Stimulated activated CD8-positive, alpha-beta memory T cell treated with anti-CD3 and anti-CD28 coated beads, Interleukin-4, amount 100 ng/mL, for 24 hours (primary cell): ENCODE data around the gene UTP3.
"Not testable (repeated sequence)": the region's sequence is repeated elsewhere in the genome, so short reads cannot be mapped to it uniquely, and the experiment has no call there.

ENCODE experiments used
- DNase-seq: peaks from one replicate; pipeline ENCODE4 v3.0.0-alpha.2; 2020; ENCODE audit warnings: low read depth

UTP3 gene, protein sequence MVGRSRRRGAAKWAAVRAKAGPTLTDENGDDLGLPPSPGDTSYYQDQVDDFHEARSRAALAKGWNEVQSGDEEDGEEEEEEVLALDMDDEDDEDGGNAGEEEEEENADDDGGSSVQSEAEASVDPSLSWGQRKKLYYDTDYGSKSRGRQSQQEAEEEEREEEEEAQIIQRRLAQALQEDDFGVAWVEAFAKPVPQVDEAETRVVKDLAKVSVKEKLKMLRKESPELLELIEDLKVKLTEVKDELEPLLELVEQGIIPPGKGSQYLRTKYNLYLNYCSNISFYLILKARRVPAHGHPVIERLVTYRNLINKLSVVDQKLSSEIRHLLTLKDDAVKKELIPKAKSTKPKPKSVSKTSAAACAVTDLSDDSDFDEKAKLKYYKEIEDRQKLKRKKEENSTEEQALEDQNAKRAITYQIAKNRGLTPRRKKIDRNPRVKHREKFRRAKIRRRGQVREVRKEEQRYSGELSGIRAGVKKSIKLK

DNA sequence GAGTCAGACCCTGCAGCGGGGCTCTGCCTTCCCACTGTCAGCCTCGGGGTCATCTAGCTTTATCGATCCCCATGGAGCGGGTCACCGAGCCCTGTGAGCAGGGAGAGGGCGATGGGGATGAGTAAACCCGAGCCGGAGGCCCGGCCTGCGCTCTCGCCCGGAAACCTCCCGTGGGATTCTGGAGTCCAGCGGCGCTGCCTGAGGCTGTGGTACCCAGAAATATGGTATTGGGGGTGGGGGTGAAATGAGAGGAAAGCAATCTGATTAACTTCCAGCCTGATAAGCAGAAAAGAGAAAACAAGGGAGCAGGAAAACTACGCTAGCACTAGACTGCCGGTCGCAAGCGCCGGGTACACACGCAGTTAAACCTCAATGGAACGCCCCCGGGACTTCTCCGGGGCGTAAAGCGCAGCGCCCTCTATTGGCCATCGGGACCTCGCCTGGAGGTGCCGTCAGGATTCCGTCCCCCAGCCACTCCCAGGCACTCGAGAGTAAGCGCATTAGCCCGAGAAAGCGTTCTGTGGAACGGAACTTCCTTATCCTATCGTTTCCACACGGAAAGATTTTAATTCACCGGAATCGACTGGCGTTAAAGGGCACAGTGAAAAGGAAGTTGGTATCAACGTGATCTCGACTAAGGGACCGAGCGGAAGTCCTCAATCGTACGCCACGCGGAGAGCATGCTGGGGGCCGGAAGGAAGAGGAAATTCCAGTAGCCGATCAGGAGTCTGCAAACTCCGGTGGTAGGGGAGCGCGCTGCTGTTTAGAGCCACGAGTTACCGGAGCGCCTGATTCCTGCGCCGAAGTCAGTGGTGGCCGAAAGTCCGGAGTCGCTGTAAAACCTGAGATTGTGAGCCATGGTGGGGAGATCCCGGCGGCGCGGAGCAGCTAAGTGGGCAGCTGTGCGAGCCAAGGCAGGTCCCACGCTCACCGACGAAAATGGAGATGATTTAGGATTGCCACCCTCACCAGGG lies at the start of gene UTP3:
TSS of gene UTP3 (plus strand) at position 712 of the 974 bp plus-strand sequence. CDS start at position 858, 146 bp downstream.
- DNase-seq = peak; percentile 91

DNA sequence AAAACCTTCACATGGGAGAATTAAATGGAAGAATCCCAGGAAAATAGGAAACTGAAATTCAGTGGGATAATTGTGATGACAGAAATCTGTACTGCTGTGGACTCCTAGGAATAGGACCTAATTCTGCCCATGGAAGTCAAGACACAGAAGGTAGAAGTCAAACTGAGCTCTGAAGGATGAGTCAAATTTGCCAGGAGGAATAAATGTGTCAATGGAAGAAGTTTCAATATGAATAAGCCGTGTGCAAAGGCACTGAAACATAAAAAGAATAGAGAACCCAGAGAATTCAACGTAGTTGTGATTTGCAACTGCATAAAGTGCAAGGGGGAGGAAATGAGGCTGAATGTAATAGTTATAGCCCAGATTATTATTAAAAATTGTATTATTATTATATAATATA lies 48.1 kb upstream of the UTP3 start:
- no peak for DNase-seq

DNA sequence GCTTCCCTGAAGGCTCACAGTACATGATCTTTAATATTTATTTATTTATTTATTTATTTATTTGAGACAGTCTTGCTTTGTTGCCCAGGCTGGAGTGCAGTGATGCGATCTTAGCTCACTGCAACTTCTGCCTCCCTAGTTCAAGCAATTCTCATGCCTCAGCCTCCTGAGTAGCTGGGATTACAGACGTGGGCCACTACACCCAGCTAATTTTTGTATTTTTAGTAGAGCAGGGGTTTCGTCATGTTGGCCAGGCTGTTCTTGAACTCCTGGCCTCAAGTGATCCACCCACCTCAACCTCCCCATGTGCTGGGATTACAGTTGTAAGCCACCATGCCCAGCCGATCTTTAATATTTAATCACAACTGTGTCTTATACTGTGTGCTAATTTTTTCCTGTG lies 37.6 kb upstream of the UTP3 start:
- DNase-seq = not testable (repeated sequence)

DNA sequence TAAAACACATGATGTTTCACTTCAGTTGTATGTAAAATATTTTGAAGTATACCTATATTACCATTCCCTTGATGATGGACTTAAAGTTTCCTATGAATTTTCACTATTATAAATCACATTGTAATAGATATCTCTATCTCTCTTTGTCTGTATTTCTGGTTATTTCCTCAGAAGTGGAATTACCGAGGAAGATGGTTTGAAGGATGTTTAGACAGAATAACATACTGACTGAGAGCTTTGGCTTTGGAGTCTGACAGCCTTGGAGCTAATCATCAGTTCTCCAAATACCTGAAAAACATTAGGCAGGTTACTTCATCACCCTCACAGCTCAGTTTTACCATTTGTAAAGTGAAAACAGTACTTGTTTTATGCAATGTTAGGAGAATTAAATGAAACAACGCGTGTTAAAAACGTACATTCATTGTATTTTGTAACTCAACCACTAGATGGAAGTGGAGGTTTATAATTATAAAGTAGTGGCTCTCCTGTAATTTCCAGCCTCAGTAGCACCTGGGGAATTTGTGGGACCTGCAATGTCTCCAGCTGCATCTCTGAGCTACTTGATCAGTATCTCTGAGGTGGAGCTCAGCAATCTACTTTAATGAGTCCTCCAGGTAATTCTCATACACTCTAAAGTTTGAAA lies 36.3 kb upstream of the UTP3 start:
- no peak for DNase-seq

DNA sequence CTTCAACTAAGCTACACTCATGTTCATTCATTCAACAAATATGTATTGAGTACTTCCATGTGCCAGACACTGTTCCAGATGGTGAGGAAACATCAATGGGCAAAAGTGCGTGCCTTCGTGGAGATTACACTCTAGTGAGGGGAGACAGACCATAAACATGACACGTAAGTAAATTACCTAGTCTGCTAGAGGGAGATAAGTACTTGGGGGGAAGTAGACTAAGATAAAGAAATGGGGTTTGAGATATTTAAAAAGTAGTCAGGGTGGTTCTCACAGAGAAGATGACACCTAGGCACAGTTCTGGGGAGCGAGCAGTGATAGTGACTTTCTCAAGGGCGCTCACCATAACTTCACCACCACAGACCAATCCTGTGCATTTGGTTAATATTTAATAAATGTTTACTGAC lies 33.7 kb upstream of the UTP3 start:
- DNase-seq = no peak

DNA sequence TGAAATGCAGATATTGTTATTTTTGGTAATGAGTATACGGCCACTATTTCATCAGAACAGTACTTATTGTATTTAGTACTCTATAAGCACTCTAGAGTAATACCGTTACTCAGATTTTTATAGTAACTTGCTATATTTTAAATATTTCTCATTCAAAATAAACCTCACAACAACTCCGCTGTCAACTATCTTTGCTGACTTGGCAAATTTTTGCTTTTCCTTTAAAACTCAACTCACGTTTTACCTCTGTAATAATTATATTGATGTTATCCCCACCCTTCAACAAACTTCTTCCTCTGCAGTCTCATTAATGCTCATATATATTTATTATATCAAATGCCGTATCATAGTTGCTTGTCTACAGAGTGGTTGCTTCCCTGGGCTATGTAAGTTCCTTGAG lies 31.0 kb upstream of the UTP3 start:
- no peak for DNase-seq

DNA sequence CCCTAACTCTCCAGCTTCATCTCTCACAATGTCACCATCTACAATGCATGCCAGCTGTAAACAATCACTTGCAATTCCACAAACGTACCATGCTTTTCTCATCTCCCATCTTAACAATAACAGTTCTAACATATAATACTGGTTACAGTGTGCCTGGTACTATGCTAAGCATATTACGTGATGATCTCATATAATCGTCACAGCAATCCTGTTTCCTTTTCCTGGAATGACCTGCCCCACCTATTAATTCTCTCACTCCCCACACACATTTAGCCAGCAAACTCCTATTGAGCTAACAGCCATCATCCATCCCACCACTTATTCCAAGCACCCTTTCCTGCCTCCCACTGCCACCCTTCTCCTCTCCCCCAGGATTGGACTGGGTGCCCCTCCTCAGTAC lies 29.9 kb upstream of the UTP3 start:
- no peak for DNase-seq

DNA sequence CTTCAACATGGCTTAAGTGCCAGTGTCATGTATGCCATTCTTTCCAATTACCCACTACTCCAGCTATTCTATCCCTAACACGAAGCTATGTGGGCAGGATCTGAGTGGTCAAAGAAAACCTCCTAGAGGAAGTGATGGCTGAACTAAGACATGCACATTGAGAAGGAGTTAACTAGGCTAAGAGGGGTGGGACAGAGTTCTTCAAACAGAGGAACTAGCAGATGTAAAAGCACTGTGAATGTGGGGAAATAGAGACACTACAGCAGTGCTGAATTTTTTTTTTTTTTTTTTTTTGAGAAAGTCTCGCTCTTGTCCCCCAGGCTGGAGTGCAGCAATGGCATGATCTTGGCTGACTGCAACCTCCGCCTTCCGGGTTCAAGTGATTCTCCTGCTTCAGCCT lies 28.2 kb upstream of the UTP3 start:
- DNase-seq = no peak

DNA sequence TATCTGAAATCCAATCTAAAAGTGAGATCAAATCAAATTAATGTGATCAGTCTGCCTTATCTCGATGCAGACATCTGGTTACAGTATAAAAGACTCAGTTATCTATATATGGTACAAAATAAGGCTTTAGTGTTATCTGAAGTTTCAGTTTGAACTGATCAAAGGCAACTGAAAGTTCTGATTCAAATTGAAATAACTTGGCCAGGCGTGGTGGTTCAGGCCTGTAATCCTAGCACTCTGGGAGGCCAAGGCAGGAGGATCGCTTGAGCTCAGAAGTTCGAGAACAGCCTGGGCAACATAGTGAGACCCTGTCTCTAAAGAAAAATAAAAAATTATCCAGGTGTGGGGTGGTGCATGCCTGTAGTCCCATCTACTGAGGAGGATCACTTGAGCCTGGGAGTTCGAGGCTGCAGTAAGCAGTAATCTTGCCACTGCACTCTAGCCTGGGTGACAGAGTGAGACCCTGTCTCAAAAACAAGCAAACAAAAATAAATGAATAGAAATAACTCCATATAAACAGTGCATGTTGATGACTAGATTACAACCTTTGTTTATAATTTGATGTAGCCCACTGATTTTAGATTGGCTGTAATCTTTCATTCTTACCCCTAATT lies 26.9 kb upstream of the UTP3 start:
- not testable (repeated sequence) for DNase-seq

DNA sequence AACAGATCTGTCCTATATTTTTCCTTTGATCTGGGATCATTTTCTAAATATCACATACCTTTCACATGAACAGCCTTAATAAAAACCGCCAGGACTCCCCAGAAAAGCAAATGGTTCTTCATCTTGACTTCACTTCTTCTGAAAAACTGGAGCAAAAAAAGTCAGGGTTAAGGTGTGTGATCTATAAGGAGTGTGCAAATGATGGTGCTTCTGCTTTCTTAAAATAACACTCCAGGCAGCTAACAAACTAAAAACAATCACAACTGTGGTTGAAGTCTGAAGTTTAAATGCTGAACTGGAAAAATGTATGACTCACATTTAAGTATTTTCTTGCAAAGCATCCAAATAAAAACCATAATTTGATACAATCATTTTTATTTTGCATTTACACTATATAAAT lies 22.0 kb upstream of the UTP3 start, which contains the start of gene JCHAIN:
TSS of gene JCHAIN (minus strand) at position 140 of the 400 bp plus-strand sequence. CDS start at position 122, 18 bp downstream.
- DNase-seq = no peak

DNA sequence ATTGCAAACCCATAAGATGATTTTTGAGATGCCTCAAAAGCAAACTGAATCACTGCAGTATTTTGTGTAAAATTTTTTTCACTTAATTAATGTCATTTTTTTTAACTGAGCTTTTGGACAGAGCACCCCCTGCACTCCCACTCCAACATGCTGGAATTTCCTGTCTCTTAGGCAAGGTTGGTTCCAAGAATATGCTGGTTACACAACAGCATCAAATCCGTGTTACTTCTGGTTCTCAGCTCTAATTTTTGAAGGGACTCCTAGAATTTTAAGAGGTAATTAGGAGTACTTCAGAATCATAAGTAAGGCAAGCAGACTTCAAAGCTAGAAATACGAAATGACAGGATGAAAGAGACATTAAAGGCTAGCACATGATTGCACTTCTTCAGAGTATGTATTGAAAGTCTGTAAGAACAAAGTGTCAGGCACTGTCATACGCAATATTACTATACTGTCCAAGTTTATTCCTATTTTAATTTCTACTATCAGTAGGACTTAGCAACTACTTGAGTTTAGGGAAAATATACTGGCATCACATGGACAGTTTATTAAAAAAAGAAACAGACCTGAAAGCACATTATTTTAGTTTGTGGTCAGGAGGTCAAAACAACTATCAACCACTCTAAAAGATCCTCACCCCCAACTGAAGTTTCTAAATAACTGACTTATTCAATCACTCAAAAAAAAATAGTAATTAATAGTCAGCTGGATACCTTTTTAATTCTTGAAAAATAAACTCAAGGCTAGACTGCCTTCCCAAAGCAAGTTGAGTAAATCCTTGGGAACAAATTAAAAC lies 20.4 kb upstream of the UTP3 start:
- DNase-seq = no peak

DNA sequence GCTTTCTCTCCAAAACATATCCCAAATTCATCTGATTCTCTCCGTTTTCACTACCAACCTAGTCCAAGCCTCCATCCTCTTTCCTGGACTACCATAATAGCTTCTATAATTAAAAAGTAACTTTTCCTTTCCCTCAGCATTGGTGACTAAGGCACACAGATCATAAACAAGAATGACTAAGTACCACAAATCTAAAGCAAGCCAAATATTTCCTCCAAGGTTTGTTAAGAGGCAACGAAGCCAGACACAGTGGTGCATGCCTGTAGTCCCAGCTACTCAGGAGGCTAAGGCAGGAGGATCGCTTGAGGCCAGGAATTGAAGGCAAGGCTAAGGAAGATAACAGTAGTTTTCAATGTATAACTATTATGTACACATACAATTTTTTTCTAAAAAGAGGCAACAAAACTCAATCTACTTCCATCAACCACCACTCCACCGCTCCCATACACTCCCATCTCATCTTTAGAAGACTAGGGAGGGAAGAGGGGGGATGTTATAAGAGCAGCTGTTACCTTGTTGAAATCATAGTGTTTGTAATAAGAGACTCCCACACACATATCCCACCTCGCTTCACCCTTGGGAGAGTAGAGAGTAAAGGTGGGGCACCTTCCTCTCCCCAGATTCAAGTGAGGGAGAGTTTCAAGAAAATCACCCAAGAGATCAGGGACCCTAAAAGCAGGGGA lies 17.9 kb upstream of the UTP3 start:
- DNase-seq = no peak

DNA sequence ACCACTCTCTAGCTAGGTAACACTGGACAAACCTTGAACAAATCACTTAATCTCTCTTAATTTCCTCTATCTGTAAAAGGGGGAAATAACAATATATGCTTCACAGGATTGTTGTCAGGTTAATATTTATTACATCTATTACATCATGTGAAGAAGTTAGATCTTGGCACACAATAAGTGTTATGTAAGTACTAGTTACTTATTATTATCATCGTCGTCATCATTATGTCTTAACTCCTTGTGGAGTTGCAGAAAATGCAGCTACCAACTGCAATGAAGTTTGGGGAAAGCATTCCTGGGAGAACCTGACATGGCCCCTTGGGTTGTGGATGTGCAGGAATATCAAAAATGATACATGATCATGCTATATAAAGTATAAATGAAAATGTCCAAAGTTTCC lies 17.2 kb upstream of the UTP3 start:
- no peak for DNase-seq

DNA sequence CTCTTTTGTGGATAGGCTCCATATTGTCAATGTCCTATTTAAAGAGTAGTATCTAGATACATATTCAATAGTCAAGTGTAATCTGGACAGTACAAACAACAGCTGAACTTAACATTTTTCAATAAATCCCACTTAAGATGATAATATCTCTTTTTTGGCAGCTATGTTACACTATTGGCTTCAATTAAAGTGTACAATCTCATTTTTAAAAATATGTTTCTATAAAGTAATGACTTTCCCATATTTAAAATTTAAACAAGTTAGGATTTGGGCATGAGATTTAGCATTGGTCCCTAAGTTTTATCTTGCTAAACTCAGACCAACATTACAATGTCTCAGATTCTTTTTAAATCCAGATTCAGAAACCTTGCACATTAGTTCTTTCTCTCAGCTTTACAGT lies 14.1 kb upstream of the UTP3 start:
- DNase-seq = no peak

DNA sequence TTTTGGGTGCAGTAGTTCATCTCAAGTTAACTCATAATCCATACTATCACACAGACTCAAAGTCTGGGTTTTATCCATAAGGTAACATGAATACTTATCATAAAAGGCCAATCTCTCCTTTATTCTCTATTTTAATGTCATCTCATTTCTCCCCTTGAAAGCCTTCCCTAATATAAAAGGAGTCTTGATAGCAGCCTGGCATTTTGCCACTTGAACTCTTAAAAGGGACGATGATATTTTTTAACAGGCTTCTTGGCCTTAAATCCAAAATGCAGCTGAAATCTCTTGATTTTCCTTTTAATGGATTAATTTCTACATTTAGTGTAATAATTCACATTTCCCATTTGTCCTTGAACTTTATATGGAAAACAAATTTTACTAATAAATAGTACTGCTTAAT lies 13.6 kb upstream of the UTP3 start:
- DNase-seq = no peak

DNA sequence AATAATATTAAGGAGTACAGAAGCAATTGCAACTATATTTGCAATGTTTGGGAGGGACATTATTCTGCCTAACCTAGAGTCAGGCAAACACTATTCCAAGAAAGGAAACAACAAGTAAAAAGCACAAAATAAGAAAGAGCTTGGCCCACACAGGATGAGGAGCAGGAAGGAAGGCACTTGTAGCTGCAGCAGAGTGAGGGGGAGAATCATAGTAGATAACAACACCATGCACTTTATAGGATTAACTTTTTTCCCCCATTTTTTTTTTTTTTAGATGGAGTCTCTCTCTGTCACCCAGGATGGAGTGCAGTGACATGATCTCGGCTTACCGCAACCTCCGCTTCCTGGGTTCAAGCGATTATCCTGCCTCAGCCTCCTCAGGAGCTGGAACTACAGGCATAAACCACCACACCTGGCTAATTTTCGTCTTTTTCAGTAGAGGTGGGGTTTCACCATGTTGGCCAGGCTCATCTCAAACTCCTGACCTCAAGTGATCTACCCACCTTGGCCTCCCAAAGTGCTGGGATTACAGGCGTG lies 11.7 kb upstream of the UTP3 start:
- DNase-seq = no peak

DNA sequence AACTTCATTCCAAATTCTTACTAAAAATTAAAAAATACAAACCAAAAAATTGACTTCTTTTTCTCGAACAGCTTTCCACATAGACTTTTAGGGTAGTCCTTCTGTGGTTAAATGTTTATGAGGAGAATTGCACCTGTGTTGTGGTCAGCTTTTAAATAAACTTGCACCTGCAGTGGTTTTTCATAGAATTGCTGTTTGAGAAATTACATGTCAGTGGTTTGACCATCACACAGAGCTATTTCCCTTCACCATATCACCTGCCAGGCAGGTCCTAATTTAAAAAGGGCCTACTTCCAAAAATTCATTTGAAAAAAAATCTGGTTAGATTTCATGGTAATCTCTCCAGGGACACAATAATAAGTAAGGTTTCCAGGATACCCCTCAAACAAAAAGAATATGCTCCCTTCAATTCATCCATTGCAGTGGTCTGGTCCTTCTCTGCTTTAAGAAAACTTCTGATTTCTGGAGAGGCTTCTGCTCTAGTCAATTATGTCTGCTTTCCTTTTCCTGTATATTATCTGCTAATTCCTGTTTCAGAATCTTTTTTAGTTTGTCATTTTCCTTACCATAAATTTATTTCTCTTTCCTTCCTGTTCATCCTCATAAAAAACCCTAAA lies 9.8 kb upstream of the UTP3 start:
- DNase-seq = no peak

DNA sequence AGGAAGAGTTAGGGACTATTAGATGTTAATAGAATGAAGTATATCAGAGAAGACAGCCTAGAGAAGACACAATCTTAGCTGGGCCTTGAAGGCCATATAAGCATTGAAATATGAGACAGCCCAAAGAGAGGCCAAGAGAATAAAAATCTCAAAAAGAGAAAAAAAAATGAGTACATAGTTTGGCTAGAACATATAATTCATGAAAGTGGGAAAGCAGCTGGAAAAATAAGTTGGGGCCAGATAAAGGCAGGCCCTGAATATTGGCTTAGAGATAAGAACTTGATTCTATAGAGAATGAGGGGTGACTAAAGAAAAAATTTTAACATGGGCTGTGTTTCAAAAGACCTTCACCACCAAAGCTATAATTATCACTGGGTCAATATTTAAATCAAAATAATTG lies 7.4 kb upstream of the UTP3 start:
- DNase-seq = no peak

DNA sequence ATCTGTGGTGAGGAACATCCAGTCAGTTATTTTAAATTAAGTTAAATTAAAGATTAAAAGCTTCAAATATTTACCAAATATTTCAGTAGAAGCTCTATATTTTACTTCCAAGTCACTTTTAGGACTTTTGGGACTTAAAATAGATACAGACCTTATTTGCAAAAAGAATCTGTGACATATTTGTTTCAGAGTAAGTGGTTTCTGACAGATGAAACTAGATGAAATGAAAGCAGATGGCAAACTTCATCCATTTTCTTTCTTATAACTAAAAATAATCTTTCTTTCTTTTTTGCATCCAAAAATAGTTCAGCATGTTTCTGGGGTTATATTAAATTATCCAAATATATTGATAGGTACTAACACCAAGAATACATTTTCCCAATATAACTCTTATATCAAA lies 6.6 kb upstream of the UTP3 start:
- DNase-seq = no peak

DNA sequence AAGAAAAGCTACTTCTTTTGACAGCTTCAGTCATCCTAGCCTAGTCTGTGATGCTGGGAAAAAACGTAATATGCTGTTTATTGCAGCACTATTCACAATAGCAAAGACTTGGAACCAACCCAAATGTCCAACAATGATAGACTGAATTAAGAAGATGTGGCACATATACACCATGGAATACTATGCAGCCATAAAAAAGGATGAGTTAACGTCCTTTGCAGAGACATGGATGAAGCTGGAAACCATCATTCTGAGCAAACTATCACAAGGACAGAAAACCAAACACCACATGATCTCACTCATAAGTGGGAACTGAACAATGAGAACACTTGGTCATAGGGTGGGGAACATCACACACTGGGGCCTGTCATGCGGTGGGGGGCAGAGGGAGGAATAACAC lies 6.2 kb upstream of the UTP3 start:
- not testable (repeated sequence) for DNase-seq
